Measurements from ENCODE around the gene SMYD3. TPM values are rescaled to one million over a fixed set of nuclear protein-coding genes. Genes with fewer than 3 reads are reported as not detected.

Gene SMYD3
- total and polyA plus RNA-seq, 2 donors (not counting 3 experiments of a cell fraction or from before 2014, with no cell fraction given): 16.0 to 32.1 TPM

- POLR2A ChIA-PET: no interaction called here
- Histone ChIP-seq H2AFZ (ENCODE audit: low read depth, low read length) (no peak overlapping the region), H3K36me3 (ENCODE audit: control insufficient read depth in 2 of 2, extremely low read depth in 1 of 2, insufficient read depth in 2 of 2, low read length in 2 of 2) (no peaks in the 10 kb centered on the region), H3K9ac (replicated peaks; ENCODE audit: extremely low read depth, insufficient read depth, low read length) (no peak overlapping the region), H3K4me2 (ENCODE audit: insufficient read depth, low read length) (no peak overlapping the region), H3K27ac (ENCODE audit: insufficient read depth, low read depth, low read length) (peak overlapping the region; percentile 48), H3K9me1 (replicated peaks; ENCODE audit: control insufficient read depth, extremely low read depth, insufficient read depth, low read length) (no peaks in the 10 kb centered on the region), H3K79me2 (ENCODE audit: control insufficient read depth, insufficient read depth, low read length) (peaks cover 3% of the 10 kb centered on the region), H3K4me1 (ENCODE audit: control insufficient read depth, extremely low read depth, insufficient read depth, low read length) (peaks cover 8% of the 10 kb centered on the region), H4K20me1 (replicated peaks; ENCODE audit: control insufficient read depth, extremely low read depth, insufficient read depth, low read length) (no peaks in the 10 kb centered on the region), H3K4me3 (replicated peaks in 1 of 3; ENCODE audit: insufficient read depth in 1 of 3, low read depth in 1 of 3, low read length in 3 of 3) (no peak overlapping the region), H3K9me3 (replicated peaks; ENCODE audit: control insufficient read depth, insufficient read depth, low read length) (no peaks in the 10 kb centered on the region), H3K27me3 (ENCODE audit: control insufficient read depth in 2 of 2, insufficient read depth in 2 of 2, low read length in 2 of 2) (no peaks in the 10 kb centered on the region)
- dilution Hi-C loops (cut with MboI; ENCODE audit: extremely low pct_ligation_motif_present, low sequenced_read_pairs): no loop called here
- CTCF ChIA-PET: no interaction called here
- intact Hi-C loops (cut with micrococcal nuclease): no loop called here
- FAIRE-seq: no peak
- no TSS peak for BruUV-seq (replicated peaks)
- DNase-seq (ENCODE audit: low read depth, low spot score): no peak
- TF ChIP-seq MYC (IDR thresholded peaks at IDR 0.05; ENCODE audit: low read depth, low read length) (no peak), GATA2 (IDR thresholded peaks at IDR 0.05; ENCODE audit: insufficient read depth, insufficient read length, low read depth, low read length) (no peak), JUN (IDR thresholded peaks at IDR 0.05; ENCODE audit: borderline replicate concordance, insufficient read depth, insufficient read length, low read depth) (no peak), FOS (IDR thresholded peaks at IDR 0.05; ENCODE audit: borderline replicate concordance, insufficient read depth, low read length) (no peak), POLR2A (IDR thresholded peaks at IDR 0.05; ENCODE audit: low read depth, low read length) (no peak)
- TF ChIP-seq, protein P1, sequence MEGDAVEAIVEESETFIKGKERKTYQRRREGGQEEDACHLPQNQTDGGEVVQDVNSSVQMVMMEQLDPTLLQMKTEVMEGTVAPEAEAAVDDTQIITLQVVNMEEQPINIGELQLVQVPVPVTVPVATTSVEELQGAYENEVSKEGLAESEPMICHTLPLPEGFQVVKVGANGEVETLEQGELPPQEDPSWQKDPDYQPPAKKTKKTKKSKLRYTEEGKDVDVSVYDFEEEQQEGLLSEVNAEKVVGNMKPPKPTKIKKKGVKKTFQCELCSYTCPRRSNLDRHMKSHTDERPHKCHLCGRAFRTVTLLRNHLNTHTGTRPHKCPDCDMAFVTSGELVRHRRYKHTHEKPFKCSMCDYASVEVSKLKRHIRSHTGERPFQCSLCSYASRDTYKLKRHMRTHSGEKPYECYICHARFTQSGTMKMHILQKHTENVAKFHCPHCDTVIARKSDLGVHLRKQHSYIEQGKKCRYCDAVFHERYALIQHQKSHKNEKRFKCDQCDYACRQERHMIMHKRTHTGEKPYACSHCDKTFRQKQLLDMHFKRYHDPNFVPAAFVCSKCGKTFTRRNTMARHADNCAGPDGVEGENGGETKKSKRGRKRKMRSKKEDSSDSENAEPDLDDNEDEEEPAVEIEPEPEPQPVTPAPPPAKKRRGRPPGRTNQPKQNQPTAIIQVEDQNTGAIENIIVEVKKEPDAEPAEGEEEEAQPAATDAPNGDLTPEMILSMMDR (IDR thresholded peaks at IDR 0.05; ENCODE audit: extremely low read depth in 1 of 2, insufficient read depth in 1 of 2, low read depth in 1 of 2, low read length in 2 of 2): no peak
Observed at GRCh38 chr1:246382589-246383238, 124.4 kb downstream of the SMYD3 start.
